ENCODE results near the gene PTAR1. TPM values are rescaled to one million over a fixed set of nuclear protein-coding genes. Genes with fewer than 3 reads are reported as not detected.

PTAR1 gene
- total and polyA plus RNA-seq, 10 of the 15 experiments (the other 5 are each of a cell fraction or from before 2014, with no cell fraction given), result 4.9 to 27.6 (median 14.2) TPM

DNA sequence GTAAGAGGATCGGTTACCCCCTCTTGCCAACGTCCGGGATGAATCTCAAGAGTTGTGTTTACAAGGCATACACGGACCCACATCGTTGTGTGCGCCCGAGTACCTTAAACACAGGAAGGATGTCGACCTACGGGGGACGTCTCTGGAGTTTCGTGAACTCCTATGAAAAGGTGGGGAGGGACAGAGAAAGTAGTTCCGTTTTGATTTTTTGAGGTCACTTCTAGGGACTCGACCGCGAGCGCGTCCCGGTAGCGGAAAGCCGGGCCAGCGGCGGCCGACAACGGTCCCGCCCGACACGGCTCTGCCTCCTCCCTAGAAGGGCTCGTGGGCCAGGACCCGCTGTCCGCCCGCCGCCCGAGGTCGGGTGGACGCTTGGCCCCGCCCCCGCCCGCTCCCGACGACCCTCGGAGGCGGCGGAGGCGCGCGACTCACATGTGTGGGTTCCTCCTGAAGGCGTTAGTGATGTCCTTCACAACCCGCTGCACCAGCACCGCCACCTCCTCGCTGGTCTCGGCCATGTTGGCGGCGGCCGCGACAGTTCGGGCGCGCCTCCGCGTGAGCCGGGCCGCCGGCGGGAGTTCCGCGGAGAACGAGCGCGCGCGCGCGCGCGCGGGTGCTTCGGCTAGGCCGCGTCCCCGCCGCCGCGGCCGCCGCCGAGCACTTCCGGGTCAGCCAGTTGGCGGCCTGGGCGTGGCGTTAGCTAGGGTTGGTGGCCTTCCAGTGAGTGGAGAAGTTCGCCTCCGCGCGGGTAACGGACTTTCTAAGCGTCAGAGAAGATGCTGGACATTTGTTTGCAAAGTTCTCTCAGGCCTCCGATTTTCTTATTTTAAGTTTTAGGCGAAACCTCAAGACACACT is at the start of gene PTAR1 (continued):
- TF ChIP-seq, protein P1, sequence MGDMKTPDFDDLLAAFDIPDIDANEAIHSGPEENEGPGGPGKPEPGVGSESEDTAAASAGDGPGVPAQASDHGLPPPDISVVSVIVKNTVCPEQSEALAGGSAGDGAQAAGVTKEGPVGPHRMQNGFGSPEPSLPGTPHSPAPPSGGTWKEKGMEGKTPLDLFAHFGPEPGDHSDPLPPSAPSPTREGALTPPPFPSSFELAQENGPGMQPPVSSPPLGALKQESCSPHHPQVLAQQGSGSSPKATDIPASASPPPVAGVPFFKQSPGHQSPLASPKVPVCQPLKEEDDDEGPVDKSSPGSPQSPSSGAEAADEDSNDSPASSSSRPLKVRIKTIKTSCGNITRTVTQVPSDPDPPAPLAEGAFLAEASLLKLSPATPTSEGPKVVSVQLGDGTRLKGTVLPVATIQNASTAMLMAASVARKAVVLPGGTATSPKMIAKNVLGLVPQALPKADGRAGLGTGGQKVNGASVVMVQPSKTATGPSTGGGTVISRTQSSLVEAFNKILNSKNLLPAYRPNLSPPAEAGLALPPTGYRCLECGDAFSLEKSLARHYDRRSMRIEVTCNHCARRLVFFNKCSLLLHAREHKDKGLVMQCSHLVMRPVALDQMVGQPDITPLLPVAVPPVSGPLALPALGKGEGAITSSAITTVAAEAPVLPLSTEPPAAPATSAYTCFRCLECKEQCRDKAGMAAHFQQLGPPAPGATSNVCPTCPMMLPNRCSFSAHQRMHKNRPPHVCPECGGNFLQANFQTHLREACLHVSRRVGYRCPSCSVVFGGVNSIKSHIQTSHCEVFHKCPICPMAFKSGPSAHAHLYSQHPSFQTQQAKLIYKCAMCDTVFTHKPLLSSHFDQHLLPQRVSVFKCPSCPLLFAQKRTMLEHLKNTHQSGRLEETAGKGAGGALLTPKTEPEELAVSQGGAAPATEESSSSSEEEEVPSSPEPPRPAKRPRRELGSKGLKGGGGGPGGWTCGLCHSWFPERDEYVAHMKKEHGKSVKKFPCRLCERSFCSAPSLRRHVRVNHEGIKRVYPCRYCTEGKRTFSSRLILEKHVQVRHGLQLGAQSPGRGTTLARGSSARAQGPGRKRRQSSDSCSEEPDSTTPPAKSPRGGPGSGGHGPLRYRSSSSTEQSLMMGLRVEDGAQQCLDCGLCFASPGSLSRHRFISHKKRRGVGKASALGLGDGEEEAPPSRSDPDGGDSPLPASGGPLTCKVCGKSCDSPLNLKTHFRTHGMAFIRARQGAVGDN (IDR thresholded peaks at IDR 0.05), result 0 out of 2 replicates have a peak, but pooled peaks have one; percentile 66
- TF ChIP-seq RCOR1 (conservative IDR thresholded peaks at IDR 0.05; ENCODE audit: low read depth, low read length) (no peak), TCF12 (IDR thresholded peaks at IDR 0.05; ENCODE audit: low read depth, low read length) (peak; percentile 30; the same call in 1 of the 2 replicates), HDAC2 (IDR thresholded peaks at IDR 0.05) (no peak), GATAD2B (conservative IDR thresholded peaks at IDR 0.05; ENCODE audit: low read depth) (peak; percentile 77), PML (IDR thresholded peaks at IDR 0.05; ENCODE audit: low read length) (peak; percentile 75), JUNB (IDR thresholded peaks at IDR 0.05) (no peak), RUNX3 (IDR thresholded peaks at IDR 0.05; ENCODE audit: low read length) (peak; percentile 51), SMAD1 (IDR thresholded peaks at IDR 0.05; ENCODE audit: low read depth, partially characterized antibody) (no peak), FOXK2 (IDR thresholded peaks at IDR 0.05) (no peak), NFYA (IDR thresholded peaks at IDR 0.05; ENCODE audit: borderline replicate concordance, low read depth, low read length) (no peak), POU2F2 (IDR thresholded peaks at IDR 0.05; ENCODE audit: borderline replicate concordance, low read depth, low read length) (peak; percentile 56; the same call in 1 of the 3 replicates), ZNF622 (IDR thresholded peaks at IDR 0.05) (no peak), EGR1 (IDR thresholded peaks at IDR 0.05; ENCODE audit: borderline replicate concordance in 1 of 2, low read depth in 2 of 2, low read length in 2 of 2) (peak in 1 of 2 experiments; percentile 34; a peak in 1 of 3 replicates), CREM (IDR thresholded peaks at IDR 0.05; ENCODE audit: low read depth) (no peak), GABPA (IDR thresholded peaks at IDR 0.05; ENCODE audit: low read depth) (peak; percentile 79), ZZZ3 (IDR thresholded peaks at IDR 0.05; ENCODE audit: control insufficient read depth, insufficient read length, low read depth) (no peak), ZNF207 (IDR thresholded peaks at IDR 0.05; ENCODE audit: borderline replicate concordance) (0 out of 2 replicates have a peak, but pooled peaks have one; percentile 60), RB1 (IDR thresholded peaks at IDR 0.05; ENCODE audit: borderline replicate concordance) (peak; percentile 86; the same call in 1 of the 2 replicates), NR2F1 (conservative IDR thresholded peaks at IDR 0.05) (peak; percentile 63), FOXM1 (IDR thresholded peaks at IDR 0.05; ENCODE audit: low read depth, low read length) (no peak), YY1 (IDR thresholded peaks at IDR 0.05; ENCODE audit: low read depth, low read length) (peak; percentile 96), CREB1 (IDR thresholded peaks at IDR 0.05; ENCODE audit: low read depth) (0 out of 2 replicates have a peak, but pooled peaks have one; percentile 7)
- TF ChIP-seq, protein P2, sequence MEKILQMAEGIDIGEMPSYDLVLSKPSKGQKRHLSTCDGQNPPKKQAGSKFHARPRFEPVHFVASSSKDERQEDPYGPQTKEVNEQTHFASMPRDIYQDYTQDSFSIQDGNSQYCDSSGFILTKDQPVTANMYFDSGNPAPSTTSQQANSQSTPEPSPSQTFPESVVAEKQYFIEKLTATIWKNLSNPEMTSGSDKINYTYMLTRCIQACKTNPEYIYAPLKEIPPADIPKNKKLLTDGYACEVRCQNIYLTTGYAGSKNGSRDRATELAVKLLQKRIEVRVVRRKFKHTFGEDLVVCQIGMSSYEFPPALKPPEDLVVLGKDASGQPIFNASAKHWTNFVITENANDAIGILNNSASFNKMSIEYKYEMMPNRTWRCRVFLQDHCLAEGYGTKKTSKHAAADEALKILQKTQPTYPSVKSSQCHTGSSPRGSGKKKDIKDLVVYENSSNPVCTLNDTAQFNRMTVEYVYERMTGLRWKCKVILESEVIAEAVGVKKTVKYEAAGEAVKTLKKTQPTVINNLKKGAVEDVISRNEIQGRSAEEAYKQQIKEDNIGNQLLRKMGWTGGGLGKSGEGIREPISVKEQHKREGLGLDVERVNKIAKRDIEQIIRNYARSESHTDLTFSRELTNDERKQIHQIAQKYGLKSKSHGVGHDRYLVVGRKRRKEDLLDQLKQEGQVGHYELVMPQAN (conservative IDR thresholded peaks at IDR 0.05), result peak; percentile 76
